Spinal cord (tissue), 10 donors: ENCODE data around the gene KCND2. TPM values are rescaled to one million over a fixed set of nuclear protein-coding genes. Genes with fewer than 3 reads are reported as not detected.

Experiments used
- DNase-seq, 6 donors: peaks; one replicate each; pipeline versions ENCODE4 v3.0.0 to v3.0.0-alpha.2; 2013 to 2015; ENCODE audit warnings: low spot score in 6 of 6, low read depth in 4 of 6
- H3K27ac ChIP-seq: one replicate; pipeline ENCODE4 v1.5.1; 2013; ENCODE audit warnings: low read depth, low read length, control low read depth
- H3K27me3 ChIP-seq: one replicate; pipeline ENCODE4 v1.6.1; 2013; ENCODE audit warnings: low read length; ENCODE audit not compliant: control insufficient read depth, insufficient read depth
- H3K36me3 ChIP-seq: one replicate; pipeline ENCODE4 v1.6.1; 2013; ENCODE audit warnings: low read length; ENCODE audit not compliant: control insufficient read depth, insufficient read depth
- H3K4me1 ChIP-seq: one replicate; pipeline ENCODE4 v1.6.1; 2013; ENCODE audit warnings: low read length; ENCODE audit not compliant: control insufficient read depth, insufficient read depth
- H3K4me3 ChIP-seq: one replicate; pipeline ENCODE4 v1.5.1; 2013; ENCODE audit warnings: low read depth, low read length, control low read depth
- H3K9me3 ChIP-seq: one replicate; pipeline ENCODE4 v1.6.1; 2013; ENCODE audit warnings: low read length; ENCODE audit not compliant: control insufficient read depth, insufficient read depth
- WGBS: methylation state at CpG from one replicate; pipeline ENCODE4 v1.1.5; 2013; ENCODE audit warnings: missing lambda C conversion rate; ENCODE audit not compliant: insufficient coverage; 5-methylcytosine and 5-hydroxymethylcytosine counted together
- polyA plus RNA-seq, 2 donors: library from polyadenylated mRNA; unstranded; fragments of 120-200 nt; gene quantifications; one replicate each; pipeline ENCODE4 v1.2.1, GENCODE V29; 2013; ENCODE audit not compliant: insufficient read length in 2 of 2
- total RNA-seq, 2 donors: library from RNA; depleted of rRNA in 1 of 2; stranded (reverse); fragments of 120-200 nt in 1 of 2; fragments of >200 nt in 1 of 2; gene quantifications; one replicate each; pipeline versions ENCODE4 v1.2.3 to v1.2.4, GENCODE V29; 2013 to 2014
- donor health status: healthy.

Gene KCND2
- total and polyA plus RNA-seq, 4 donors: 25.2 to 86.4 (median 63.4) TPM

- no peak overlapping the region for H3K4me3 ChIP-seq
- DNase-seq: no peak
- no peaks in the 10 kb centered on the region for H3K27me3 ChIP-seq
- H3K4me1 ChIP-seq: no peaks in the 10 kb centered on the region
- no peak overlapping the region for H3K27ac ChIP-seq
- no CpG with 5 or more reads among the region's 3 CpGs for WGBS
- no peaks in the 10 kb centered on the region for H3K9me3 ChIP-seq
- H3K36me3 ChIP-seq: no peaks in the 10 kb centered on the region
Measured at GRCh38 chr7:120617275-120617674, 344.3 kb downstream of the KCND2 start.

GRCh38 chr7:120628251-120628650 is 355.3 kb downstream of the KCND2 start:
- Histone ChIP-seq H3K4me1 (no peaks in the 10 kb centered on the region), H3K36me3 (no peaks in the 10 kb centered on the region), H3K4me3 (no peak overlapping the region), H3K27ac (no peak overlapping the region), H3K9me3 (no peaks in the 10 kb centered on the region), H3K27me3 (no peaks in the 10 kb centered on the region)
- DNase-seq: no peak
- WGBS: no CpG with 5 or more reads among the region's 1 CpG

GRCh38 chr7:120639884-120640283 is 366.9 kb downstream of the KCND2 start:
- Histone ChIP-seq H3K9me3 (no peaks in the 10 kb centered on the region), H3K27me3 (no peaks in the 10 kb centered on the region), H3K4me3 (no peak overlapping the region), H3K36me3 (no peaks in the 10 kb centered on the region), H3K4me1 (no peaks in the 10 kb centered on the region), H3K27ac (no peak overlapping the region)
- no peak for DNase-seq

- Histone ChIP-seq H3K4me1 (no peaks in the 10 kb centered on the region), H3K27me3 (no peaks in the 10 kb centered on the region), H3K9me3 (no peaks in the 10 kb centered on the region), H3K36me3 (no peaks in the 10 kb centered on the region), H3K4me3 (no peak overlapping the region), H3K27ac (no peak overlapping the region)
- no peak for DNase-seq
- WGBS: no CpG with 5 or more reads among the region's 1 CpG
Measured at GRCh38 chr7:120645966-120646365, 373.0 kb downstream of the KCND2 start.

- Histone ChIP-seq H3K4me1 (no peaks in the 10 kb centered on the region), H3K36me3 (no peaks in the 10 kb centered on the region), H3K27me3 (no peaks in the 10 kb centered on the region), H3K4me3 (no peak overlapping the region), H3K27ac (no peak overlapping the region), H3K9me3 (peaks cover 3% of the 10 kb centered on the region)
- no peak for DNase-seq
Measured at GRCh38 chr7:120654241-120654640, 381.3 kb downstream of the KCND2 start.

- DNase-seq: no peak
- H3K4me1 ChIP-seq: no peaks in the 10 kb centered on the region
- H3K4me3 ChIP-seq: no peak overlapping the region
- no peaks in the 10 kb centered on the region for H3K9me3 ChIP-seq
- no peaks in the 10 kb centered on the region for H3K36me3 ChIP-seq
- WGBS: no CpG with 5 or more reads among the region's 2 CpGs
- no peaks in the 10 kb centered on the region for H3K27me3 ChIP-seq
- H3K27ac ChIP-seq: no peak overlapping the region
Measured at GRCh38 chr7:120658516-120658915, 385.5 kb downstream of the KCND2 start.

GRCh38 chr7:120662291-120662690 is 389.3 kb downstream of the KCND2 start:
- Histone ChIP-seq H3K36me3 (no peaks in the 10 kb centered on the region), H3K27ac (no peak overlapping the region), H3K9me3 (no peaks in the 10 kb centered on the region), H3K27me3 (no peaks in the 10 kb centered on the region), H3K4me1 (no peaks in the 10 kb centered on the region), H3K4me3 (no peak overlapping the region)
- no peak for DNase-seq

- Histone ChIP-seq H3K4me3 (no peak overlapping the region), H3K27ac (no peak overlapping the region), H3K36me3 (no peaks in the 10 kb centered on the region), H3K4me1 (no peaks in the 10 kb centered on the region), H3K27me3 (no peaks in the 10 kb centered on the region), H3K9me3 (no peaks in the 10 kb centered on the region)
- DNase-seq: no peak
- WGBS: no CpG with 5 or more reads among the region's 1 CpG
Measured at GRCh38 chr7:120665068-120665467, 392.1 kb downstream of the KCND2 start.

- no peak overlapping the region for H3K27ac ChIP-seq
- 80% methylated on average over 2 of the region's 5 CpGs for WGBS
- no peaks in the 10 kb centered on the region for H3K27me3 ChIP-seq
- H3K9me3 ChIP-seq: no peaks in the 10 kb centered on the region
- DNase-seq: no peak
- no peak overlapping the region for H3K4me3 ChIP-seq
- H3K4me1 ChIP-seq: no peaks in the 10 kb centered on the region
- H3K36me3 ChIP-seq: no peaks in the 10 kb centered on the region
Measured at GRCh38 chr7:120675076-120675475, 402.1 kb downstream of the KCND2 start.

GRCh38 chr7:120677535-120677934 is 404.6 kb downstream of the KCND2 start:
- no CpG with 5 or more reads among the region's 1 CpG for WGBS
- no peaks in the 10 kb centered on the region for H3K27me3 ChIP-seq
- no peak overlapping the region for H3K27ac ChIP-seq
- H3K4me1 ChIP-seq: no peaks in the 10 kb centered on the region
- no peaks in the 10 kb centered on the region for H3K36me3 ChIP-seq
- H3K9me3 ChIP-seq: no peaks in the 10 kb centered on the region
- DNase-seq: no peak
- no peak overlapping the region for H3K4me3 ChIP-seq

GRCh38 chr7:120680985-120681384 is 408.0 kb downstream of the KCND2 start:
- no peak overlapping the region for H3K27ac ChIP-seq
- H3K27me3 ChIP-seq: no peaks in the 10 kb centered on the region
- no peak overlapping the region for H3K4me3 ChIP-seq
- H3K4me1 ChIP-seq: no peaks in the 10 kb centered on the region
- WGBS: 100% methylated on average over 1 of the region's 1 CpG
- no peaks in the 10 kb centered on the region for H3K36me3 ChIP-seq
- H3K9me3 ChIP-seq: no peaks in the 10 kb centered on the region
- no peak for DNase-seq
